Measurements from ENCODE around the gene ERBB4. TPM values are rescaled to one million over a fixed set of nuclear protein-coding genes. Genes with fewer than 3 reads are reported as not detected.

ERBB4 gene
- total RNA-seq, 1 experiment from 2014 or later = 0.15 TPM

GRCh38 chr2:212337486-212338343, 200.9 kb downstream of the ERBB4 start:
- Histone ChIP-seq H3K4me1 (ENCODE audit: control insufficient read depth, insufficient read depth, low read length) (no peaks in the 10 kb centered on the region), H3K9me3 (ENCODE audit: control insufficient read depth, insufficient read depth, low read depth, low read length) (no peaks in the 10 kb centered on the region), H3K27me3 (ENCODE audit: control insufficient read depth, insufficient read depth, low read length) (no peaks in the 10 kb centered on the region), H3K4me3 (ENCODE audit: low read depth in 2 of 2, low read length in 2 of 2) (no peak overlapping the region), H3K27ac (ENCODE audit: low read length) (no peak overlapping the region), H3K36me3 (ENCODE audit: control insufficient read depth, insufficient read depth, low read length) (no peaks in the 10 kb centered on the region)
- no peak for ATAC-seq
- BruUV-seq (replicated peaks) = no TSS peak
- in situ Hi-C loops (cut with HindIII; ENCODE audit: low pct_unique_long_range_greater_than_20kb, low sequenced_read_pairs) = no loop called here
- POLR2A ChIA-PET = no interaction called here
- CTCF ChIA-PET = no interaction called here
- DNase-seq (ENCODE audit: low read depth, low spot score) = no peak
- no peak for TF ChIP-seq REST (IDR thresholded peaks at IDR 0.05; ENCODE audit: insufficient read depth in 1 of 2, low read depth in 2 of 2, low read length in 1 of 2)
- no peak for TF ChIP-seq SIN3A (IDR thresholded peaks at IDR 0.05; ENCODE audit: borderline replicate concordance, insufficient read depth, low read depth, low read length)
- no peak for TF ChIP-seq POLR2AphosphoS5 (IDR thresholded peaks at IDR 0.05; ENCODE audit: low read depth, low read length)
- TF ChIP-seq TCF7L2 (IDR thresholded peaks at IDR 0.05; ENCODE audit: low read depth, low read length) = no peak
- TF ChIP-seq CTCF (IDR thresholded peaks at IDR 0.05) = no peak
- intact Hi-C loops (cut with micrococcal nuclease; ENCODE audit: unreplicated experiment) = no loop called here

- POLR2A ChIA-PET = no interaction called here
- Histone ChIP-seq H3K36me3 (ENCODE audit: control insufficient read depth, insufficient read depth, low read length) (no peaks in the 10 kb centered on the region), H3K4me1 (ENCODE audit: control insufficient read depth, insufficient read depth, low read length) (no peaks in the 10 kb centered on the region), H3K27ac (ENCODE audit: low read length) (no peak overlapping the region), H3K9me3 (ENCODE audit: control insufficient read depth, insufficient read depth, low read depth, low read length) (no peaks in the 10 kb centered on the region), H3K4me3 (ENCODE audit: low read depth in 2 of 2, low read length in 2 of 2) (no peak overlapping the region), H3K27me3 (ENCODE audit: control insufficient read depth, insufficient read depth, low read length) (no peaks in the 10 kb centered on the region)
- no TSS peak for BruUV-seq (replicated peaks)
- TF ChIP-seq POLR2AphosphoS5 (IDR thresholded peaks at IDR 0.05; ENCODE audit: low read depth, low read length) (no peak), REST (IDR thresholded peaks at IDR 0.05; ENCODE audit: insufficient read depth in 1 of 2, low read depth in 2 of 2, low read length in 1 of 2) (no peak), SIN3A (IDR thresholded peaks at IDR 0.05; ENCODE audit: borderline replicate concordance, insufficient read depth, low read depth, low read length) (no peak), CTCF (IDR thresholded peaks at IDR 0.05) (no peak), TCF7L2 (IDR thresholded peaks at IDR 0.05; ENCODE audit: low read depth, low read length) (no peak)
- no peak for DNase-seq (ENCODE audit: low read depth, low spot score)
- no peak for ATAC-seq
- CTCF ChIA-PET = no interaction called here
- in situ Hi-C loops (cut with HindIII; ENCODE audit: low pct_unique_long_range_greater_than_20kb, low sequenced_read_pairs) (no loop called here), intact Hi-C loops (cut with micrococcal nuclease; ENCODE audit: unreplicated experiment) (no loop called here)
These were observed 201.6 kb downstream of the ERBB4 start for GRCh38 chr2:212337036-212337435.
